Activated T-cell treated with anti-CD3 and anti-CD28 coated beads for 24 hours (primary cell): ENCODE data around the gene CALCB.

Experiments
- DNase-seq: peaks from one replicate; pipeline ENCODE4 v3.0.0-alpha.2; 2020; ENCODE audit warnings: low read depth

CALCB gene

GRCh38 chr11:15118431-15118830, 45.0 kb downstream of the CALCB start:
- no peak for DNase-seq

GRCh38 chr11:15119352-15119751, 46.0 kb downstream of the CALCB start:
- no peak for DNase-seq

- DNase-seq: no peak
Measured at GRCh38 chr11:15119826-15120225, 46.4 kb downstream of the CALCB start.

- no peak for DNase-seq
Measured at GRCh38 chr11:15123849-15124248, 50.5 kb downstream of the CALCB start.

GRCh38 chr11:15124528-15124927, 51.1 kb downstream of the CALCB start:
- no peak for DNase-seq

GRCh38 chr11:15127341-15127740, 53.9 kb downstream of the CALCB start:
- DNase-seq: no peak
